HepG2 (cell line): ENCODE measurements around the gene INSR. TPM values are rescaled to one million over a fixed set of nuclear protein-coding genes. Genes with fewer than 3 reads are reported as not detected.

Experiments
- ATAC-seq: fragments of 200-7000 bp; cut with Tn5 transposase; 3 replicates; pipeline ENCODE4 v1.9.1; 2020; ENCODE audit warnings: mild to moderate bottlenecking, moderate library complexity
- BruUV-seq: library from RNA; stranded (reverse); fragments of 400-500 nt; replicated peaks from 2 replicates; lab custom pipeline; 2021; lab: Mats Ljungman, UMichigan
- CTCF ChIA-PET: fragments of 300-600 bp; formaldehyde crosslinking; extraction: SDS; loops from one replicate; lab custom pipeline; 2021; ENCODE audit warnings: low total read pairs, inconsistent platforms, low intra/inter-chr PET ratio; lab: Yijun Ruan, JAX
- POLR2A ChIA-PET: fragments of 350-600 bp; sonication (Branson Sonifier 250); formaldehyde crosslinking; loops from one replicate; lab custom pipeline; 2020; ENCODE audit warnings: antibody characterized with exemption, inconsistent platforms; lab: Yijun Ruan, JAX
- DNase-seq: peaks from one replicate; pipeline ENCODE4 v3.0.0-alpha.2; 2015; ENCODE audit warnings: low spot score
- FAIRE-seq: peaks from 3 replicates; lab custom pipeline; 2011; peaks lifted over from hg19 to GRCh38; lab: Jason Lieb, UNC
- H2AFZ ChIP-seq: one replicate; pipeline ENCODE4 v1.6.1; 2011; ENCODE audit warnings: low read length, inconsistent platforms
- H3K27ac ChIP-seq: fragments of 300-600 bp; 3 replicates; pipeline ENCODE4 v1.8.0; 2011; ENCODE audit warnings: mixed run types, mild to moderate bottlenecking, mixed read lengths, low read length, inconsistent platforms; ENCODE audit not compliant: insufficient read depth; ENCODE audit errors: extremely low read length
- H3K27me3 ChIP-seq, 2 experiments: fragments of 200-600 bp in 1 of 2; 2 replicates in 1 of 2; 3 replicates in 1 of 2; pipeline versions ENCODE4 v1.6.0 to v1.8.0; 2011; ENCODE audit warnings: low read length in 2 of 2, mild to moderate bottlenecking in 2 of 2, moderate library complexity in 2 of 2, inconsistent platforms in 1 of 2; ENCODE audit not compliant: insufficient read depth in 2 of 2, control insufficient read depth in 1 of 2
- H3K36me3 ChIP-seq, 2 experiments: fragments of 200-600 bp in 1 of 2; replicated peaks in 1 of 2; 2 replicates in 1 of 2; 3 replicates in 1 of 2; pipeline versions ENCODE4 v1.5.1 to v1.8.0; 2011; ENCODE audit warnings: low read length in 2 of 2, inconsistent platforms in 1 of 2; ENCODE audit not compliant: insufficient read depth in 2 of 2, control insufficient read depth in 1 of 2
- H3K4me1 ChIP-seq: 2 replicates; pipeline ENCODE4 v1.5.1; 2012; ENCODE audit warnings: low read length, inconsistent platforms; ENCODE audit not compliant: insufficient read depth
- H3K4me2 ChIP-seq: 2 replicates; pipeline ENCODE4 v1.6.0; 2011; ENCODE audit warnings: low read depth, low read length, inconsistent platforms
- H3K4me3 ChIP-seq, 3 experiments: fragments of 200-600 bp in 1 of 3; sonication (generic), shearing (Covaris generic) in 1 of 3; replicated peaks in 1 of 3; 2 replicates each; pipeline ENCODE4 v1.5.1; 2011 to 2016; ENCODE audit warnings: low read length in 3 of 3, inconsistent platforms in 2 of 3, low read depth in 2 of 3, mild to moderate bottlenecking in 2 of 3, control low read depth in 1 of 3, mixed read lengths in 1 of 3; ENCODE audit not compliant: insufficient read depth in 1 of 3
- H3K79me2 ChIP-seq: one replicate; pipeline ENCODE4 v1.6.1; 2011; ENCODE audit warnings: low read length, inconsistent platforms; ENCODE audit not compliant: insufficient read depth
- H3K9ac ChIP-seq: 2 replicates; pipeline ENCODE4 v1.6.0; 2011; ENCODE audit warnings: mild to moderate bottlenecking, low read depth, low read length, inconsistent platforms; ENCODE audit not compliant: insufficient read depth
- H3K9me3 ChIP-seq: 2 replicates; pipeline ENCODE4 v1.5.1; 2012; ENCODE audit warnings: mild to moderate bottlenecking, low read length
- H4K20me1 ChIP-seq: 2 replicates; pipeline ENCODE4 v1.6.0; 2011; ENCODE audit warnings: inconsistent platforms, mild to moderate bottlenecking, low read length, moderate library complexity; ENCODE audit not compliant: insufficient read depth
- CAMTA2 ChIP-seq: sonication (generic); formaldehyde crosslinking; IDR thresholded peaks from 2 replicates; pipeline ENCODE4 v1.4.0; 2020; ENCODE audit warnings: mild to moderate bottlenecking, missing genetic modification reagents, borderline replicate concordance
- E2F2 ChIP-seq: sonication (generic); formaldehyde crosslinking; IDR thresholded peaks from 2 replicates; pipeline ENCODE4 v1.4.0; 2020; ENCODE audit warnings: missing genetic modification reagents, borderline replicate concordance
- ELK4 ChIP-seq: sonication (generic); formaldehyde crosslinking; IDR thresholded peaks from 2 replicates; pipeline ENCODE4 v1.9.0; 2021; ENCODE audit warnings: missing genetic modification reagents, borderline replicate concordance
- FOXP1 ChIP-seq, 2 experiments: fragments of 450-650 bp in 1 of 2; IDR thresholded peaks; 2 replicates each; pipeline ENCODE4 v1.6.1; 2017 to 2018; ENCODE audit warnings: antibody characterized with exemption in 1 of 2
- JUN ChIP-seq: sonication (generic); formaldehyde crosslinking; IDR thresholded peaks from 2 replicates; pipeline ENCODE4 v1.4.0; 2020; ENCODE audit warnings: mild to moderate bottlenecking, missing genetic modification reagents
- KLF9 ChIP-seq: IDR thresholded peaks from 2 replicates; pipeline ENCODE4 v1.6.1; 2016; ENCODE audit warnings: low read depth
- NR2F1 ChIP-seq, 2 experiments: fragments of 450-650 bp in 1 of 2; formaldehyde crosslinking in 1 of 2; IDR thresholded peaks; 2 replicates each; pipeline versions ENCODE4 v1.5.0 to v1.6.1; 2016 to 2020; ENCODE audit warnings: mild to moderate bottlenecking in 1 of 2, missing compliant biosample characterization in 1 of 2, missing genetic modification reagents in 1 of 2, moderate library complexity in 1 of 2
- NR2F2 ChIP-seq: IDR thresholded peaks from 2 replicates; pipeline ENCODE4 v1.6.1; 2012; ENCODE audit warnings: low read depth, inconsistent platforms, borderline replicate concordance
- PLRG1 ChIP-seq: fragments of 450-650 bp; conservative IDR thresholded peaks from 2 replicates; pipeline ENCODE4 v1.6.1; 2016
- TERF1 ChIP-seq: sonication (generic); formaldehyde crosslinking; IDR thresholded peaks from 2 replicates; pipeline ENCODE4 v1.8.0; 2022; ENCODE audit warnings: mild to moderate bottlenecking, missing genetic modification reagents, moderate library complexity
- TRIM22 ChIP-seq: fragments of 450-650 bp; IDR thresholded peaks from 2 replicates; pipeline ENCODE4 v1.6.1; 2017
- ZMYM2 ChIP-seq: sonication (generic); formaldehyde crosslinking; IDR thresholded peaks from 2 replicates; pipeline ENCODE4 v1.8.0; 2022; ENCODE audit warnings: mild to moderate bottlenecking, missing genetic modification reagents
- ZNF703 ChIP-seq: sonication (generic); formaldehyde crosslinking; IDR thresholded peaks from 2 replicates; pipeline ENCODE4 v1.5.1; 2020; ENCODE audit warnings: missing genetic modification reagents, mild to moderate bottlenecking, moderate library complexity, borderline replicate concordance
- ZNF704 ChIP-seq: sonication (generic); formaldehyde crosslinking; IDR thresholded peaks from 2 replicates; pipeline ENCODE4 v1.8.1; 2023; ENCODE audit warnings: mild to moderate bottlenecking, inconsistent platforms, moderate library complexity, missing genetic modification reagents, borderline replicate concordance
- ZNF710 ChIP-seq: sonication (generic); formaldehyde crosslinking; IDR thresholded peaks from 2 replicates; pipeline ENCODE4 v1.5.0; 2020; ENCODE audit warnings: mild to moderate bottlenecking, missing genetic modification reagents, borderline replicate concordance
- WGBS: methylation state at CpG from one replicate; pipeline ENCODE4 v1.1.6; 2017; ENCODE audit warnings: low lambda C conversion rate; 5-methylcytosine and 5-hydroxymethylcytosine counted together
- in situ Hi-C: cut with HindIII; loops from 2 replicates; pipeline ENCODE4 v1.10.0; 2017; ENCODE audit warnings: low pct_unique_long_range_greater_than_20kb; ENCODE audit not compliant: extremely low pct_ligation_motif_present
- intact Hi-C: fragments of 100-400 bp; cut with micrococcal nuclease; formaldehyde crosslinking; loops from one replicate; pipeline ENCODE4 v1.10.0; 2022; ENCODE audit not compliant: unreplicated experiment
- polyA plus RNA-seq, 8 experiments: library from polyadenylated mRNA; depleted of rRNA in 3 of 8; stranded (reverse) in 7 of 8; unstranded in 1 of 8; fragments of >200 nt; fragmentation: Illumina TruSeq in 4 of 8; extraction: Trizol in 4 of 8; gene quantifications; 2 replicates each; pipeline versions ENCODE4 v1.2.1 to v1.2.3, GENCODE V29; 2011 to 2016; ENCODE audit warnings: low read depth in 4 of 8, missing spikeins in 1 of 8, mixed read lengths in 1 of 8; ENCODE audit not compliant: insufficient read depth in 1 of 8
- total RNA-seq, 5 experiments: library from RNA; depleted of rRNA; stranded (reverse); fragments of >200 nt; fragmentation: Illumina TruSeq; extraction: Trizol; gene quantifications; 2 replicates each; pipeline ENCODE4 v1.2.3, GENCODE V29; 2016; ENCODE audit warnings: low read depth in 1 of 5

Gene INSR
- total and polyA plus RNA-seq, 2 of the 13 experiments (the other 11 are each of a cell fraction or from before 2014, with no cell fraction given): 24.2 to 29.8 TPM

GRCh38 chr19:7228935-7229541 lies 65.2 kb downstream of the INSR start:
- no peak overlapping the region for H2AFZ ChIP-seq
- no peak for FAIRE-seq
- 87% methylated on average over 1 of the region's 1 CpG for WGBS
- TF ChIP-seq TERF1 (no peak), ZNF703 (CRISPR knock-in tag) (no peak), ZNF704 (CRISPR knock-in tag) (no peak), PLRG1 (peak; percentile 55; the same call in 1 of the 2 replicates), ZMYM2 (CRISPR knock-in tag) (no peak), CAMTA2 (CRISPR knock-in tag) (no peak), TRIM22 (0 out of 2 replicates have a peak, but pooled peaks have one; percentile 17), ELK4 (no peak), NR2F2 (no peak), FOXP1 (IDR thresholded peaks at IDR 0.05) (peak; percentile 25; the same call in 1 of the 2 replicates), FOXP1 (CRISPR knock-in tag; IDR thresholded peaks at IDR 0.05) (no peak), JUN (CRISPR knock-in tag) (no peak), KLF9 (CRISPR knock-in tag) (no peak), E2F2 (CRISPR knock-in tag) (no peak), NR2F1 (CRISPR knock-in tag; IDR thresholded peaks at IDR 0.05) (no peak), ZNF710 (CRISPR knock-in tag) (0 out of 2 replicates have a peak, but pooled peaks have one; percentile 30)

More at GRCh38 chr19:7228935-7229541, 65.2 kb downstream of the INSR start:
- no peak overlapping the region for H3K4me2 ChIP-seq
- peaks cover 31% of the 10 kb centered on the region for H3K4me1 ChIP-seq
- ChIA-PET POLR2A (no interaction called here), CTCF (no interaction called here)
- intact Hi-C loops (no loop called here), in situ Hi-C loops (no loop called here)
- no peak overlapping the region for H3K27ac ChIP-seq
- H3K36me3 ChIP-seq: no peaks in the 10 kb centered on the region; a peak in 1 of 5 replicates
- H3K79me2 ChIP-seq: peaks cover 44% of the 10 kb centered on the region
- H3K9me3 ChIP-seq: no peaks in the 10 kb centered on the region
- H3K4me3 ChIP-seq: no peak overlapping the region
- DNase-seq (no peak), ATAC-seq (no peak)
- no peaks in the 10 kb centered on the region for H3K27me3 ChIP-seq
- peaks cover 30% of the 10 kb centered on the region; the same call in 1 of the 2 replicates for H4K20me1 ChIP-seq
- no peak overlapping the region for H3K9ac ChIP-seq
- BruUV-seq: no TSS peak
